Measurements from ENCODE around the gene S100B.

Gene S100B

DNA sequence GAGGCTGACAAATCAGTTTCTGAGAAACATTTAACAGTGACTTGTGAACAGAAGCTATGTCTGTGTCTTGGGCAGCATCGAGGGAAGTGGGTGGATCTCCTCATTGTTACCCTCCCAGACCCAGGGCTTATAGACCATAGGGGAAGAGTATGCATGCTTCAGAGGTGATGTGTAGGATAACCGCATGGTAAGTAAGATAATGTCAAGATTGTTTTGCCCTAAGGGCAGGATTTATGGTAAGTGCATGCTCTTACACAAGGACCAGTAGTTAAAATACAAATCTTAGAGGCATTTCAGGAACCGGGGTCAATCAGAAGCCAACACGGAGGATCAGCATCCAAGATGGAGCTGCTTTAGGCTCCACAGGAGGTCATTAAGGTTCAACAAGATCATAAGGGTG, 22.8 kb upstream of the S100B start:
- DNase-seq (ENCODE audit: low read depth): no peak

- DNase-seq (ENCODE audit: low read depth): no peak
Measured at GRCh38 chr21:46626975-46627501, 22.2 kb upstream of the S100B start.

- no peak for DNase-seq (ENCODE audit: low read depth)
Measured at GRCh38 chr21:46626536-46626935, 21.7 kb upstream of the S100B start.

- DNase-seq (ENCODE audit: low read depth): no peak
Measured at GRCh38 chr21:46625759-46626158, 20.9 kb upstream of the S100B start.

DNA sequence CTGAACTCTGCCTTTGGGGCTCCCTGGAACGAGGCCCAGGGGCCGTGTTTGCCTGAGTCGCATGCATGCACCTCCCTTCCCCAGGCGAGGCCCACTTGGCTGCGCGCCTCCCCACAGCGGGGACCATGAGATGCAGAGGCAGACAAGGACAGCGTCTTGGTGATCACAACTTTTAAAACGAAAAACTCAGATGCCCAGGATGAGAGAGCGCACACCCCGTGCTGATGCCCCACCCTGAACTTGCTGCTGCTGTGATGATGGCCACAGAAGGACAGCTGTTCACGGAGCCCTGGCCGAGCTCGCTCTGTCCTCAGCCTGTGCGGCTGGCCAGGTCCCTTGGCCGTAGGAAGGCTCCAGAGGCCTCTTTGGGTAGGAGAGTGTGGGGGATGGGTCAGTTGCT, 19.2 kb upstream of the S100B start:
- DNase-seq (ENCODE audit: low read depth): no peak

GRCh38 chr21:46622226-46622625, 17.3 kb upstream of the S100B start:
- no peak for DNase-seq (ENCODE audit: low read depth)

DNA sequence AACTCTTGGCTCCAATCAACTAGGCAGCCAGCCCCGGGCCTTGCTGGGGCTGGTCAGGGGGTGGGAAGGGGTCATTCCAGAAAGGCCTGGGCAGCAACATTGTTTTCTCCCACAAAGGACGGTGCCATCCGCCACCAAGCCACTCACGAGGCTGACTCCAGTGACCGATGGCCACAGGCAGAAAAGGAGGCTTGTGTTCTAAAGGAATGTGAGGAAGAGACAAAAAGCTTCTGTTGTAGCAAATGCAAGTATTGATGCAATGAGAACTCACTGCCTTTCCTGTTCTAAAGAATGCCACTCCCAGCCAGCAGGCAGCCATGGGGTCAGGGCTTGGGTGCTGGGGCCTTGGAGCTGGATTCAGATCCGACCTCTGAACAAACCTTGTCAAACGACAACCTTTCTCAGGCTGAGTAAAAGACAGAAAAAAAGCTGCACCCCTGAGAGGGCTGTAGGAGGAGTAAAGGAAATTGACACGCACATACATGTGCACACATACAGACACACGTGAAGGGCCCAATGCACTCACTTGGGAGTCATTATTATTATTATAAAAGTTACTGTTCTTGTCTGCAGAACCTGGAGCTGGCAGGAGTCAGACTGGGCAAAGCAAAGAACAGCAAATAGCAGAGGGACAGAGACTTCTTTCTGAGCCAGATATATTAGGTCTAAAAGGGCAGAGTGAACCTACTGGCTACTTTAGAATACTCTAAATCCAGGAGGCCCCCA, 16.7 kb upstream of the S100B start:
- DNase-seq (ENCODE audit: low read depth): no peak

- no peak for DNase-seq (ENCODE audit: low read depth)
Measured at GRCh38 chr21:46620846-46621245, 16.0 kb upstream of the S100B start.

- DNase-seq (ENCODE audit: low read depth): no peak
Measured at GRCh38 chr21:46619846-46620245, 15.0 kb upstream of the S100B start.

GRCh38 chr21:46618738-46619379, 14.0 kb upstream of the S100B start:
- no peak for DNase-seq (ENCODE audit: low read depth)

GRCh38 chr21:46617267-46618051, 12.6 kb upstream of the S100B start:
- DNase-seq (ENCODE audit: low read depth): no peak

DNA sequence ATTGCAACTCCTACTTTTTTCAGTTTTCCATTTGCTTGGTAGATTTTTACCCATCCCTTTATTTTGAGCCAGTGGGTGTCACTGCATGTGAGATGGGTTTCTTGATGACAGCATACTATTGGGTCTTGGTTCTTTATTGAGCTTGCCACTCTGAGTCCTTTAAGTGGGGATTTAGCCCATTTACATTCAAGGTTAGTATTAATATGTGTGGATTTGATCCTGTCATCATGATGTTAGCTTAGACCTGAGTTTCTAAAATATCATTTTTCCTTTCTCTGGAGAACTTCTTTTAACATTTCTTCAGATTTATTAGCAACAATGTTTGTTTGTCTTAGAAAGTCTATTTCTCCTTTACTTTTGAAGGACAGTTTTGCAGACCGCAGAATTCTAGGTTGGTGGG, 11.8 kb upstream of the S100B start:
- DNase-seq (ENCODE audit: low read depth): no peak

- DNase-seq (ENCODE audit: low read depth): no peak
Measured at GRCh38 chr21:46616050-46616449, 11.2 kb upstream of the S100B start.

- DNase-seq (ENCODE audit: low read depth): no peak
Measured at GRCh38 chr21:46613391-46613790, 8.5 kb upstream of the S100B start.

GRCh38 chr21:46610018-46610701, 5.3 kb upstream of the S100B start:
- no peak for DNase-seq (ENCODE audit: low read depth)

- no peak for DNase-seq (ENCODE audit: low read depth)
Measured at GRCh38 chr21:46608672-46609111, 3.8 kb upstream of the S100B start.

DNA sequence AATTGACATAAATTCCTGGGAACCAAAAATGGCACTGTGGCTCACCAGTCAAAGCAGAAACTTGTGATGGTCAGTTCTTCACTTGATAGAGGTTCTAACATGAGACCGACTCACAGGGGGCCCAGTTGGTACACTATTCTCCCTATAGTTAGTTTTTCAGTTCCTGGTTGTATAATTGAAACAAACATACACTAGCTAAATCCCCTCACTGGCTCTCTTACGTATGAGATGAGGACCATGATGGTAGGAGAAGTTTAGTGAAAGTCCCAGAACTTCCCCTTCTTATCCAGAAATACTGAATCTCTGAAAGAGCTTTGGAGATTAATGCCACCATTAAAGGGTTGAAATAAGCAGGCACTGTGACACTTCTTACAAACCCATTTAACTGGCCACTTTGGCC, 2.8 kb upstream of the S100B start:
- no peak for DNase-seq (ENCODE audit: low read depth)

DNA sequence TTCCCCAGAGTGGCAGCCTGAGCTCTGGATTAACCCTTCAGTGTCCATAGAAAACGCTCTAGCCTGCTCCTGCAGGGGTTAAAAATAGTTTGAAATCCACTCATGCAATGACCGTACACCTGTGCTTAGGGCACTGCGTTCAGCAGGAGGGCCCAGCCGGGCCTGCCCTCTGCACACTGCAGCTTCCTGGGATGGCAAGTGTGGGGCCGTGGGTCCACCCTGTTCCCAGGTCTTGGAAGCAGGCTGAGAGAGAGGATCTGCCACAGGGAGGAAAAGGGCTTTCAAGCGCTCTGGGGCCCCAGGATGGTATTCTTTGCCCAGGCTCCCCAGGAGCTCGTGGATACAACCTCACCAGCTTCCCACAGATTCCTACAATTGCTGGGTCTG, 1.5 kb upstream of the S100B start:
- no peak for DNase-seq (ENCODE audit: low read depth)

GRCh38 chr21:46605767-46606426, 1.0 kb upstream of the S100B start:
- DNase-seq (ENCODE audit: low read depth): no peak

DNA sequence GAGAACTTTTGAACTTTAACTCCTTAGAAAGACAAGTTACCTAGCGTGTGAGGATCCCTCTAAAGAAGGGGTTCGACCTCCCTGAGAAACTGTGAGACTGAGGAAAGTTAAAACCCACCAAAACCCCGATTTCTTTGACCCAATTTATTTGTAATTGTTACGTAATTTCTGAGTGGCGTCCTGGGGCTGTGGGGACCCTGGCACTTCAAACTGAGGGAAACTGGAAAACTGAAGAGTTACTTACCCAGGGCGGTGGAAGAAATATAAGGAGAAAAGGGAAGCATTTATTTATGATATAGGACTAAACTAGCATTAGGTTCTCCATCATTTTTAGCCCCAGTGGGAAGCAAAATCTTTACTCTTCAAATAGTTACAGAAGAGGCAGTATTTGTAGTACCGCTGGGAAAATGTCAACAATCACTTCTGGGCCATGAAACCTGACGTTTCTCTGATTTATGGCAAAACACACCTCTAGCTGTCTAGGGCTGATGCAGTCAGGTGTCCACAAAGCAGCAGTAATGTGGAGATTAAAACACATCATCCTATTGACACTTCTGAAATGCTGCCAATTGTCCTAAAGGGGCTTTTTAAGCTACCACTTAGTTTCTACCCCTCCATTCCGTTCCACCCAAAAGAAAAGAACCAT, 430 bp downstream of the S100B start:
- no peak for DNase-seq (ENCODE audit: low read depth)

- DNase-seq (ENCODE audit: low read depth): no peak
Measured at GRCh38 chr21:46603228-46603627, 1.7 kb downstream of the S100B start.

Data from activated T-cell treated with anti-CD3 and anti-CD28 coated beads for 48 hours (primary cell).